DMS 273 treated with DMSO at 0.1 percent for 48 hours (cell line): Measurements from ENCODE around the gene CSF2RB.

Source experiments
- DNase-seq: peaks from one replicate; lab custom pipeline; 2025; lab: John Stamatoyannopoulos, UW

The CSF2RB gene

DNA sequence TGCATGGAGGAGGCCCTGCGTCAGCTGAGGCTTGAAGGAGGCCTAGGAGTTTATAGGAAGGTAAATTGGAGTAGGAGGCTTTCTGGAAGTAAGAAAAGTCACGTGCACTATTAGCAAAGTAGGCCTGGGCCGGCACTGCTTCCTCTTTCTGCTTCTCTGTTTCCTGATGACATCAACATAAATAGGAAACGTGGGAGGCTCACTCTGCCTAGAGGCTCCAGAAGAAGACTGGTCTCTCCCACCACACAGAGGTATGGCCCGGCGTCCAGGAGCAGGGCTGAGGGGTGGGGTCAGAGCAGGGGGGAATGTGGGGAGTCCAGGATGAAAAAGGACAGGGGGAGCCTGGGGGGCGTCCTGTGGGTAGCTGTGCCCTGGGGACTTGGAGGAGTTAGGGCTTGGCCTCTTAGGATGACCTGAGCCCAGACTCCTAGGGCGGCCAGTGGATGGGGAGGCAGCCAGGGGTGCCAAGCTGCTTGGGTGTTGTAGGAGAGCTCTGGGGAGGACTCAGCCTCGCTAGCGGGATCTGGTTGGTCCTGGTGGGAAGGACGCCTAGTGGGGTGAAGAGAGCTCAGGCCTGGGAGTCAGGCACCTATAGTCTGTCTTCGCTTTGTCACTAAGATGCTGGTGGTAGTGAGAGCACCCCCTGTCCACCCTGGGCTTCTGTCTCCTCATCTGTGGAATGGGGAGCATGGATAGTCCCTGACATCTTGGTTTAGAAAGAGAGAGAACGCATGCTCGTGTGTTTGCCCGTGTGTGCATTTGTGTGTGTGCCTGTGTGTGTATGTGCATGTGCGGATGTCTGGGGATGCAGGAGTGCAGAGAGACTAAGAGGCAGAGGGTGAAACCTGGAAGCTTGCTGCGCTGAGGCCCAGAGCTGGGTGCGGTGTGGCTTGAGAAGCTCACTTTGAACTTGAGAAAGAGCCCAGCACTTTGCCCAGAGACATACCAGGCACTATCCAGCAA, at the start of gene CSF2RB:
Gene CSF2RB, plus strand, starts transcription at position 202 of the 963 bp plus-strand sequence. CDS start 8,580 bp downstream, outside the sequence.
- DNase-seq: no peak

DNA sequence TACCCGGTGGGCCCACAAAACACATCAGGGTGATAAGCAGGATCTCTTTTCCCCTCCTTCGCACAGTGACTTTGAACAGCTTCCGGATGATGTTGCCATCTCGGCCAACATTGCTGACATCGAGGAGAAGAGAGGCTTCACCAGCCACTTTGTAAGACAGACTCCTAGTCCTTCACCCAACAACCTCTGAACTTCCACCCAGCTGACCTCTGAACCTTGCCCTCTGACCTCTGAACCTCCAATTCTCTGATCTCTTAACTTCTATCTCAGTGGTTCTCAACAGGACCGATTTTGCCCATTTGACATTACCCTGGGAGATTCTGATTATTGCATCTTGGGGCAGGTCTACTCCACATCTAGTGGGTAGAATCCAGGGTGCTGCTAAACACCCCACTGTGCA, 49.4 kb upstream of the CSF2RB start:
- no peak for DNase-seq

DNA sequence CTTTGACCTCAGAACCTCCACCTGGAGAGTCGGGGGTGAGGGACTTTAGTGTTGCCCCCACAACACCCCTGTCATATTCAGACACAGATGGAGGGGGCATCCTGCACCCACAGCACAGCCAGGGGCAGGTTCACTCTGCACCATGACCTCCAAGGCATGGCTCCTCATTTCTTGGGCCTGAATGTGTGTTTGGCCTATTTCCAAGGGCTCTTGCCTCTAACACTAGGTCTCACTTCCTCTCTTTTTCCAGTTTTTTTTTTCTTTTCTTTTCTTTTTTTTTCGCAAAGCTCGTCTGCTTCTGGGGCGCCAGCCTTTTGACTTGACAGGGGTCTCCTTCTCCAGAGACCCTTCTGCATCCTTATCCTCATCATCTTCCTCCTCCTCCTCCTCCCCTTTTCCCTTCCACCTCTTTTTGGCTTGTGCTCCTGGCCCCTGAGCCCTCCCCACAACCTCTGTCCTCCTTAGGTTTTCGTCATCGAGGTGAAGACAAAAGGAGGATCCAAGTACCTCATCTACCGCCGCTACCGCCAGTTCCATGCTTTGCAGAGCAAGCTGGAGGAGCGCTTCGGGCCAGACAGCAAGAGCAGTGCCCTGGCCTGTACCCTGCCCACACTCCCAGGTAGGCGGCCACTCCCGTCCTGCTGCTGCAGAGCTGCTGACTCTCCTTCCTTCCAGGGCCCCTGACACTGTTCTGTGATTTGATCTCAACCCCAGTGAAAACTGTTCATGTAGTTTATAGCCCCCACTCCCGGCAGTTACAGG, 48.8 kb upstream of the CSF2RB start:
- DNase-seq: no peak

DNA sequence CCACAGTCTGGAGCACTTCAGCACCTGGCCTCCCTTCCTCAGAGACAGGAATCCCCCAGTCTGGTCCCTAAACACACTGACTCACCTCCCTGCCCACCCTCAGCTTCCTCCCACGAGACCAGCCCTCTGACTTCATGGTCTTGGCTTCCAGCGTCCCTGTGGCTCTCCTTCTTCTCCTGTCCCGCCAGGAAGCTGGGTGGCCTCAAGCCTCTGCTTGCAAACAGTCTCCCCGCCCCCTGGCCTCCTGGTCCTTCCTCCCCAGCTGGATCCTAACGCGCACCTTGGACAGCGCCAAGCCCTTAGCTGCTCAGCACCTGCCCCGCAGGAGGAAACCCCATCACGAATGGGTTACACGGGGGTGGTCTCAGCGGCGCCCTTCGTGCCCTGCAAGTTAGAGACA, 48.1 kb upstream of the CSF2RB start:
- DNase-seq: no peak

DNA sequence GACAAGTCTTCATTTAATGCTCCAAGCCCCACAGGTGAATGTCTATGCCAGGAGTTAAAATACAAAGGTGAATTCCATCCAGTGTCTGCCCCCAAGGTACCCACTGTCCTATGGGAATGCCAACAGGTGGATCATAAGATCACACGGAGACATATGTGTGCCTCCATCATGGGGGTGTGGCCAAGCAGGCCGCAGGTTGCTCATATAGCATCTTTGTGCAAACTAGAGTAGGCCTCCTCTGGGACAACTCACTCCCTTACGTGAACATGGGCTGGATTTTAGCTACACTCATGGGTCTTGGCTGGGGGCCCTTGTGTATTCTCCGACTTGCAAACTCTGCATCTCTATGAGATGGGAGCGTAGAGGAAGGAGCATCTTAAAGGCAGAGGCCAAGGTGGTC, 45.7 kb upstream of the CSF2RB start:
- DNase-seq: no peak

DNA sequence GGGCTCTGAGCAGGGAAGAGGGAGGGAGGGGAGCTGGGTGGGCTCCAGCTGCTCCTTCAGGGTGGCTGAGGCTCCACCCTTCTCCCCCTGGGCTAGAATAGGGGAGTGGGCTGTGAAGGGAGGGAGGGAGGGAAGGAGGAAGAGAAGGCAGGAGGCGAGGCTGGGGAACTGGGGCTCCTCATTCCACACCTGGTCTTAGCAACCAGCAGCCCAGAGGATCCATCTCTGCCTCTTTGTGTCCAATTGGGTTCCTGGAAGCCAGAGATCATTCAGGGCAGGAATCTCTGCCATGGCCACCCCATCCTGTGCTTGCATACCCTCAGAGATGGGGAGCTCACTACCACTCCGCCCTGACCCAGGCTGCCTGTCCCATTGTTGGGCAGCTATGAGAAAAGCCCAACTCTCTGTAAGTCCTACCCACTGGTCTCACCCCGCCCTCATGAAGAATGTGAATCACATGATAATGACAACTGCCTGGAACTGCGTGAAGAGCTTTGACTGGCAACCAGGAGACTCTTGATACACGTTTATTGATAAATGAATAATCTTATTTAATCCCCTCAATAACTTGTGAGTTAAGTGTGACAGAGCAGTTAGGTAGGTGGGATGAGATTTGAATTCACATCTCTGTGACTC, 44.8 kb upstream of the CSF2RB start:
- no peak for DNase-seq

DNA sequence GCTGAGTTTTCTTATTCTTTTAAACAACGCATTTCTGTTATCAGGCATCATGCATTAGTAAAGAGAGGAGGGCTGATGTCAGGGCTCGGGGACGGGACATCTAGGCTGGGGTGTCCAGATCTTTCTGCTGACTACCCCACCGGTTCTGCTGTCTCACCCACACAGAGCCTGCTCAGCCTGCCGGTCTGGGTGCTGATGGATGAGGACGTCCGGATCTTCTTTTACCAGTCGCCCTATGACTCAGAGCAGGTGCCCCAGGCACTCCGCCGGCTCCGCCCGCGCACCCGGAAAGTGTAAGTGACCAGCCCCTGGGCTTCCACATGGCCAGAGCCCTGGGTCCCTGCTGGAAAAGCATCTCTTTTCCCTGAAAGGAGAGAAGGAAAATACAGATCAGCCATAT, 43.2 kb upstream of the CSF2RB start:
- no peak for DNase-seq

DNA sequence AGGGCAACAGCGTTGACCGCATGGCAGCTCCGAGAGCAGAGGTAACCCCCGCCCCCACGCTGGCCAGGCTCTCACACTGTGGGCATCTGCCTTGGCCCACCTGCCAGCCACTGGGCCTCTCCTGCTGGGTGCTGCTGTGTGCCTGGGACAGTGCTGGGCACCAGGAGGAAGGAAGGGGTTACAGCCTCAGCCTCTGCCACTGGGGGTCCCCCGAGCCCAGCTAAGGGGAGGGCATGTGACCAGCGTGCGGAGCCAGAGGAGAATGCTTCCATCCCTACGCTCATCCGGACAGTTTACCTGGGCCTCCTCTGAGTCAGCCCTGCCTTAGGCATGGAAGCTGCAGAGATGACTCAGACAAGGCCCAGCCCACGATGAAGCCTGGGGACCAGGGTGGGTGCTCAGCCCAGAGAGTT, 41.8 kb upstream of the CSF2RB start:
- no peak for DNase-seq

DNA sequence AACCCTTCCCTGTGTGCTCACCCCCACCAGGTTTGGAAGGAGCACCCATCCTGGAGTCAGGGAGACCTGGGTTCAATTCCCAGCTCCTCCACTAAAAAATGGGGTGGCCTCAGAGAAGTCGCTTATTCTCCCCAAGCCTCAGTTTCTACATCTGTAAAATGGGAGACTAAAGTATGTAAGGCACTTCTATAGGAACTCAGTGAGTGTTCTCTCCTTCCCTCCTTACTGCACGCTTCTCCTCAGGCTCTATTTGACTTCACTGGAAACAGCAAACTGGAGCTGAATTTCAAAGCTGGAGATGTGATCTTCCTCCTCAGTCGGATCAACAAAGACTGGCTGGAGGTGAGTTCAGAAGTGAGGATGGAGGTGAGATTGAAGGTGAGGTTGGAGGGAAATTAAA, 41.3 kb upstream of the CSF2RB start:
- DNase-seq: no peak

DNA sequence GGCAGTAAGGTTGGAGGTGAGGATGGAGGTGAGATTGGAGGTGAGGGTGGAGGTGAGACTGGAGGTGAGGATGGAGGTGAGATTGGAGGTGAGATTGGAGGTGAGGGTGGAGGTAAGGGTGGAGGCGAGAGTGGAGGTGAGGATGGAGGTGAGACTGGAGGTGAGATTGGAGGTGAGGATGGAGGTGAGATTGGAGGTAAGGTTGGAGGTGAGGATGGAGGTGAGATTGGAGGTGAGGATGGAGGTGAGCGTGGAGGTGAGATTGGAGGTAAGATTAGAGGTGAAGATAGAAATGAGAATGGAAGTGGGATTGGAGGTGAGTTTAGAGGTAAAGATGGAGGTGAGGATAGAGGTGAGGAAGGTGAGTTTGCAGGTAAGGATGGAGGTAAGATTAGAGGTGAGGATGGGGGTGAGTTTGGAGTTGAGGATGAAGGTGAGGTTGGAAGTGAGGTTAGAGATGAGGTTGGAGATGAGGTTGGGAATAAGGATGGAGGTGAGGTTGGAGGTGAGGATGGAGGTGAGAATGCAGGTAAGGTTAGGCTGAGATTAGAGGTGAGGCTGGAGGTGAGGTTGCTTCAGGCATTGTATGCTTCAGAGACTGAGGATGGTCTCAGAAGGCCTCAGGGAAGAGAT, 40.4 kb upstream of the CSF2RB start:
- no peak for DNase-seq

DNA sequence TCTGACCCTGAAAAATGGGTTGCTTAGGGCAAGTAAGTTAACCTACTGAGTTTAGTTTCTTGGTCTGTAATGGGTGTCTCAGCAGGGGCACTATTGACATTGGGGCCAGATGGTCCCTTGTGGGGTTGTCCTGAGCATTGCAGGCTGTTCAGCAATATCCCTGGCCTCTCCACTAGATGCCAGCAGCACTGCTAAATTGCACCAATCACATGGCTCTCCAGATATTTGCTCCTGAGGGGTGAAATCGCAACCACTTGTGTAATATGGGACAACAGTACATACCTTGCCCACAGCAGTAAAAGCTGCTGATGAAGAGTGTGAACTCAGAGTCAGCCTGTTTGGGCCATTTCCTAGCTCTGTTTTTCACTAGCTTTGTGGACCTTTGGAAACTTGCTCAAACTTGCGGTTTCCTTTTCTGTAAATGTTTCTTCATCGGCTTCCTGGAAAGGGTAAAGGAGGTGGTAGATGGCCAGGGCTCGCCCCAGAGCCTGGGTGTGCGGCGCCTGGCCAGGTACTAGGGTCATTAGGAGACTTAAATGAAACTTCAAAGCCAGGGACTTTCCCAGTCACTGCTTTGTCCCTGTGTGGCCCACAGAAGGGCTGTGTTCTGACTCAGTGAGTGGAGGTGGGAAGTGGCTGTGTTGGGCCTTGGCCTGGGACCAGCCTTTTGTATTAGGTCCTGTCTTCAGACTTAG, 39.7 kb upstream of the CSF2RB start:
- DNase-seq: no peak

DNA sequence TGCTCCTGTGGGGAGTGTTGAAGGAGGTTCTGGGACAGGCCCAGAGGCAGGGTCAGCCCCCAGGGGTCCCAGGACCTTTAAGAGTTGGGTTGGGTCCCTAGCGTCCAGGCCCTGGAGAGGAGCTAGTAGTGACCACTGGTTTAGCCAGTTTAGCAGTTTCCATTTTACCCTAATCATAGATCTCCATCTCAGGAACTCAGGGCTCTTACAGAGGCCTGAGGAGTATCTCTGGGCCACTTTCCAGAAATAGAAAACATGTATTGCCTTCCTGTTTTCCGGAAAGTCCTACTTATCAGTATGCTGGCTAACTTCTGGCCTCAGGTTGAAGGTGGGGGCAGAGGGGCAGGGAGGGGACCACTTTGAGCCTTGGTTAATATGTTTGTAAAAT, 39.1 kb upstream of the CSF2RB start:
- no peak for DNase-seq

DNA sequence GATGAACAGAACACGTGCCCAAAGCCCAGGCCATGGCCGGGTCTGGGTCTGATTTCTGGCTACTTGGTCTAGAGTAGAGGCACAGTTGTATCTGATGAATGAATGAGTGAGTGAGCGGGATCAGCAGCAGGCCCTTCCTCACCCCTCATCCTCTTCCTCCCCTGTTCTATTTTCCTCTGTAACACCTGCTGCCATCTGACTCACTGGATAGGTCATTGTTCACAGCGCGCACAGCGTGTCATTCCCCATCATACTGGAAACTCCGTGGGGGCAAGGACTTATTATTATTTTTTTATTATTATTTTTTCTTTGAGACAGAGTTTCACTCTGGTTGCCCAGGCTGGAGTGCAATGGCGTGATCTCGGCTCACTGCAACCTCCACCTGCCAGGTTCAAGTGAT, 38.7 kb upstream of the CSF2RB start:
- no peak for DNase-seq

DNA sequence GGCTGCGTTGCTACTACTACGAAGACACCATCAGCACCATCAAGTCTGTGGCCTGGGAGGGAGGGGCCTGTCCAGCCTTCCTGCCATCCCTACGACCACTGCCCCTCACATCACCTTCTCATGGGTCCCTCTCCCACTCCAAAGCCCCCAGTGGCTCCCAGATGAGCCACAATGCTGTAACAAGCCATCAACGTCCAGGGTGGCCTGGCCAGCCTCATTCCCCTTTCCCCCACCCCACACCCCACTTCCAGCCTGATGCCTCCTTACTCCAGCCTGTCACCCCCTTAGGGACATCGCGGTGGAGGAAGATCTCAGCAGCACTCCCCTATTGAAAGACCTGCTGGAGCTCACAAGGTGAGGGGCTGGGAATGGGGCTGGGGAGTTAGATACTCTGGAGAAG, 37.7 kb upstream of the CSF2RB start:
- no peak for DNase-seq

DNA sequence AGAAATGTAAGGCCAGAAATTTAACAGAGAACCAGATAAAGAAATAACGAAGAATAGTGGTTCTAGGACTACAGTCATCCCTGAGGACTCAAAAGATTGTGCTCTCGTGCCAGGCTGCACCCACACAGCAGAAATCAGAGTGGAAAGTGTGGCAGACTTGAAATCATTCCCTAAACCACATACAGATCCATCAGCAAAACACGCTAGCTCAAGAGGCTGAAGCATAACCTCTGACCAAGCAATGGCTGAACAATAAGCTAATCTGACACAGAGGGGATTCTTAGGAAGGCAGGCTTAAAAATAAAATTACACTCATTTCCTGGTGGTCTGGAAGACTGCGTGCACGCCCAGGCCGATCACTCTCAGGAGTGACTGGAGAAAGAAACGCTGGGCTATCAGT, 33.7 kb upstream of the CSF2RB start:
- DNase-seq: no peak

DNA sequence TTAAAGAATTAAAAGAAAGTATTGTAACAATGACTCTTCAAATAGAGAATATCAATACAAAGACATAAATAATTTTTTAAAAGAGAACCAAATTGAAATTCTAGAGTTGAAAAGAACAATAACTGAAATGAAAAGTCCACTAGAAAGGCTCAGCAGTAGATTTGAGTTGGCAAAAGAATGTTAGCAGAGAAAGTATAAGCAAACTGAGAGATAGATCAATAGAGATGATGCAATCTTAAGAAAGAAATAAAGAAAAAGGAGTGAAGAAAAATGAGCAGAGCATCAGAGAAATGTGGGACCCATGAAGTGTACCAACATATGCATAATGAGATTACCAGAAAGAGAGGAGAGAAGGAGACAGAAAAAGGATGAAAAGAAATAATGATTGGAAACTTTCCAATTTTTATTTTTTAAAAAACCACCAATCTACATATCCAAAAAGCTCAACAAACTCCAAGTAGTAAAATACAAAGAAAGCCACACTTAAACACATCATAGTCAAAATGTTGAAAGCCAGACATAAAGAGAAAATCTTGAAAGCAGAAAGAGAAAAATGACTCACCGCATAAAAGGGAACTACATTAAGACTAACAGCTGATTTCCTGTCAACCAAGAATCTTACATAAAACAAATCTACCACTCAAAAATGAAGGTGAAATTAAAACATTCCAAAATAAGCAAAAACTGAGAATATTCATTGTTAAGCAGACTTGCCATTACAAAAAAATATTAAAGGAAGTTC, 31.8 kb upstream of the CSF2RB start:
- DNase-seq: no peak

DNA sequence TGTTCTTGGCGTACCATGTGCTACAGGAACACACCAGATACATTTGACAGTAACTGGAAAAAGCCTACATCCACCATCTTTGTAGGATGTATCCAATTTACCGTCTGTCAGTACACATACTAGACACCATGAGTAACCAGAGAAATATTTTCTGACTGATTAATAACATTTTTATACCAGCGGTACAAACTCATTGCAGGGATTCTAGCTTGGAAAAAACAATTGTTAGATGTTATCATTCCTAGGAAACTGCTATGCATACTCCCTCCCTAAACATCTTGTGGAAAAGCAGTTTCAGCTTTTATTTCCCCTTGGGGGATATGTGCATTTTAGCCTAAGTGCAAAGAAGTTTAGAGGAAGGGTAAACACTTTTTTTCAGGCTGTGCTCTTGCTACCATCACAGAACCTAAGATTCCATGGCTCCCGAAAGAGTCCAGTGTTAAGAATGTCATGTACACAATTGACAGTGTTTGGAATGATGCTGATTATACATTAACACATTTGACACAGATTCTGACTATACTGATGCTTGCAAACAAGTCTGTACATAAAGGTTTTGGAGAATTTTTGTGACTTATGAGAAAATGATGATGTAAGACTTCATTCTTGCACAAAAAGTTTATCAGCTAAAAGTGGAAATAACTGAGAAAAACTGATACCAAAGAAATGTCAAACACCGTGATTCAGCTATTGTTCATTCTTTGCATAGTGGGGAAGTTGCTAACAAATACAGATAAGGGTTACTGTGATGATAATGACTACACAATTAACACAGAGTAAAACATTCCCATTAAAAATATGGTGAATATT, 28.9 kb upstream of the CSF2RB start:
- DNase-seq: no peak

DNA sequence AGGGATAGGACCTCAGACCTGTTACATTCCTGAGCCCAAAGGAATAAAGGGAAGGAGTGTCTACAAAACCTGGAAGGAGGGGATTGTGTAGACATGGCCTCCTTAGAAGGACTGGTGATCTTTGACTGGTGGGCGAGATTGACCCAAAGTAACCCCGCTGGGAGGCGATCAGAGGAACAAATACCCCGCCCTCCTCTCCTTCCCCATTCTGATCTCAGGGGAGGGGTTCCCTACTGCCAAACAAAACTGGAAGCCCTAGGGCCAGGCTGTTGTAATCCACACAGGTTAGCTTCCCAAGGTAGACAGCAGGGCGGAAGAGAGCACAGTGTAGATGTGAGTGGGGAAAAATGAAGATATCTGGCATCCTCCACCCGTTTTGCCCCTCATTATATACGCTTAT, 28.0 kb upstream of the CSF2RB start:
- no peak for DNase-seq

DNA sequence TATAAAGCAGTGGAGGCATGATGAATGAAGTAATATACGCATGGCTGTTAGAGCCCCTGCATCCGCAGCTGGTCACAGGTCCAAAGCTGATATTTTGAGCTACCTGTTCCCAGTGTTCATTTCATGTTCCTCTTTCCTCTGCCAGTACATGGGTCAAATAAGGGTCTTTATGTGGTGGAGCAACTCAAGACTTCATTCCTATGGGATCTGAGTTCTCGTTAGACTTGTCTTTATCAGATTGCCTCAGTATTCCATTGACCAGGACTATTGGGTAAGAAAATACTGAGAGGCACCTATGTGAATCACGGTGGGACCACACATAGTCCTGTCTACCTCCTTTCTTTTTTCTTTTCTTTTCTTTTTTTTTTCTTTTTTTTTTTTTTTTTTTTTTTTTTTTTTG, 27.4 kb upstream of the CSF2RB start:
- no peak for DNase-seq

DNA sequence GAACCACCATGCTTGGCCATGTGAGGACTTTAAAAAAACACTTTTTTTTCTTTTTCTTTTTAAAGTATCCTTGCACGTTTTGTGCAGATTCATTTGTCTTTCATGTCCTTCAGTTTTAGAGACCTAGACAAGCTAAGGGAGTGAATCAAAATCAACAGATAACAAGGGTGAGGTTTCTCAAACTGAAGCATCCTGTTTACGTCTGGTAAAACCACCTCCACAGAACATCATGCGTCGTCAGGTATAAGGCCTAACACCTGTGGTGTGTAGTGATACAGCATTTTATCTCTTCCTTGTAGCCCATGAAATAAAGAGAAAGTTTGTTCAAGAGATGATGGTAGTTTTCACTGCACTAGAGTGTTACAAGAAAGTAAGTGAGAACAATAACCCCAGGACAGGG, 26.3 kb upstream of the CSF2RB start:
- no peak for DNase-seq
